OCI-LY7 (cell line): ENCODE measurements around the gene CPNE1. TPM values are rescaled to one million over a fixed set of nuclear protein-coding genes. Genes with fewer than 3 reads are reported as not detected.
"Not testable (repeated sequence)": the region's sequence is repeated elsewhere in the genome, so short reads cannot be mapped to it uniquely, and the experiment has no call there.

ENCODE experiments used
- BruUV-seq: library from RNA; stranded (reverse); fragments of 400-500 nt; replicated peaks from 2 replicates; lab custom pipeline; 2021; lab: Mats Ljungman, UMichigan
- CTCF ChIA-PET: fragments of 300-600 bp; sonication (Branson Sonifier 250); formaldehyde crosslinking; loops from one replicate; lab custom pipeline; 2022; ENCODE audit warnings: antibody characterized with exemption; ENCODE audit not compliant: unreplicated experiment; lab: Charles Lee
- POLR2A ChIA-PET: fragments of 300-600 bp; sonication (Branson Sonifier 250); formaldehyde crosslinking; loops from one replicate; lab custom pipeline; 2022; ENCODE audit warnings: antibody characterized with exemption; lab: Charles Lee
- DNase-seq: peaks from one replicate; pipeline ENCODE4 v3.0.0-alpha.2; 2015; ENCODE audit warnings: low spot score
- H2AFZ ChIP-seq: fragments of 200-600 bp; sonication (generic), shearing (Covaris generic); 2 replicates; pipeline ENCODE4 v1.6.1; 2014; ENCODE audit warnings: mild to moderate bottlenecking, antibody characterized with exemption, low read length, moderate library complexity
- H3K27ac ChIP-seq: fragments of 200-600 bp; sonication (generic); 2 replicates; pipeline ENCODE4 v1.5.1; 2014; ENCODE audit warnings: mixed run types, low read depth, mild to moderate bottlenecking, moderate library complexity, low read length, inconsistent platforms; ENCODE audit not compliant: poor library complexity, severe bottlenecking
- H3K36me3 ChIP-seq: fragments of 200-600 bp; sonication (generic); 2 replicates; pipeline ENCODE4 v1.6.1; 2014; ENCODE audit warnings: mild to moderate bottlenecking, antibody characterized with exemption, low read length, moderate library complexity, mixed read lengths; ENCODE audit not compliant: insufficient read depth
- H3K4me1 ChIP-seq: fragments of 200-600 bp; sonication (generic); 2 replicates; pipeline ENCODE4 v1.5.1; 2014; ENCODE audit warnings: mild to moderate bottlenecking, low read length; ENCODE audit not compliant: insufficient read depth, poor library complexity, severe bottlenecking
- H3K4me2 ChIP-seq: fragments of 200-600 bp; sonication (generic); 2 replicates; pipeline ENCODE4 v1.6.1; 2014; ENCODE audit warnings: mild to moderate bottlenecking, low read length
- H3K4me3 ChIP-seq: fragments of 200-600 bp; sonication (generic); 2 replicates; pipeline ENCODE4 v1.5.1; 2014; ENCODE audit warnings: mild to moderate bottlenecking, low read depth, low read length; ENCODE audit not compliant: poor library complexity, severe bottlenecking
- H3K79me2 ChIP-seq: fragments of 200-600 bp; sonication (generic); 2 replicates; pipeline ENCODE4 v1.6.1; 2016; ENCODE audit warnings: low read depth, mild to moderate bottlenecking, low read length, moderate library complexity, mixed read lengths; ENCODE audit not compliant: insufficient read depth
- H3K9me2 ChIP-seq: fragments of 200-600 bp; sonication (generic); 2 replicates; pipeline ENCODE4 v1.6.1; 2016; ENCODE audit warnings: mild to moderate bottlenecking, low read length, mixed read lengths; ENCODE audit not compliant: insufficient read depth
- H3K9me3 ChIP-seq: fragments of 200-600 bp; sonication (generic); 2 replicates; pipeline ENCODE4 v1.6.1; 2014; ENCODE audit warnings: mild to moderate bottlenecking, mixed run types, low read length, mixed read lengths
- H4K20me1 ChIP-seq: fragments of 200-600 bp; sonication (generic); 2 replicates; pipeline ENCODE4 v1.6.1; 2014; ENCODE audit warnings: mild to moderate bottlenecking, antibody characterized with exemption, low read length, moderate library complexity, mixed read lengths; ENCODE audit not compliant: insufficient read depth
- CTCF ChIP-seq: fragments of 200-600 bp; sonication (generic); conservative IDR thresholded peaks from 2 replicates; pipeline ENCODE4 v1.5.1; 2014; ENCODE audit warnings: mild to moderate bottlenecking, antibody characterized with exemption, low read length, moderate library complexity, mixed read lengths
- EZH2phosphoT487 ChIP-seq: fragments of 200-600 bp; sonication (generic); IDR thresholded peaks from 2 replicates; pipeline ENCODE4 v1.6.1; 2018; ENCODE audit warnings: low read depth, borderline replicate concordance, mild to moderate bottlenecking, mixed run types, antibody characterized with exemption, low read length, moderate library complexity, mixed read lengths
- intact Hi-C: fragments of 100-400 bp; cut with micrococcal nuclease; formaldehyde crosslinking; loops from one replicate; pipeline ENCODE4 v1.10.0; 2022; ENCODE audit not compliant: unreplicated experiment
- total RNA-seq, 2 experiments: library from RNA; depleted of rRNA in 1 of 2; stranded (reverse); fragments of >200 nt in 1 of 2; shearing (Covaris generic) in 1 of 2; gene quantifications; 2 replicates each; pipeline ENCODE4 v1.2.3, GENCODE V29; 2014 to 2022

Gene CPNE1
- total RNA-seq, 2 experiments from 2014 or later = 83.3 to 202 TPM

- Histone ChIP-seq H3K79me2 (peaks cover 53% of the 10 kb centered on the region), H3K36me3 (peaks cover 98% of the 10 kb centered on the region), H4K20me1 (peaks cover 23% of the 10 kb centered on the region)
- H3K9me2 ChIP-seq, H2AFZ ChIP-seq, CTCF ChIA-PET, DNase-seq, H3K4me2 ChIP-seq, H3K4me1 ChIP-seq, H3K27ac ChIP-seq, intact Hi-C loops, BruUV-seq, H3K4me3 ChIP-seq, H3K9me3 ChIP-seq: not testable (repeated sequence)
- POLR2A ChIA-PET = interaction anchor here (0.6 to 1.2 kb wide), 2 partner anchors 30 to 90 kb away, joined by 3 to 4 read pairs; partner anchors contain the start of gene SPAG4
Measured at GRCh38 chr20:35705894-35706293, 41.2 kb upstream of the CPNE1 start.

- ChIA-PET CTCF (no interaction called here), POLR2A (interaction anchor here (0.7 kb wide), 1 partner anchor 31 kb away, joined by 3 read pairs; no protein-coding TSS in a partner anchor)
- H3K9me2 ChIP-seq = no peaks in the 10 kb centered on the region
- no peak overlapping the region for H3K4me2 ChIP-seq
- H3K4me1 ChIP-seq = peaks cover 11% of the 10 kb centered on the region
- H3K4me3 ChIP-seq = no peak overlapping the region
- no peak overlapping the region for H2AFZ ChIP-seq
- no peak for DNase-seq
- H3K79me2 ChIP-seq = peaks cover 53% of the 10 kb centered on the region
- no TSS peak for BruUV-seq
- TF ChIP-seq EZH2phosphoT487 (no peak), CTCF (no peak)
- no peak overlapping the region for H3K27ac ChIP-seq
- no peaks in the 10 kb centered on the region for H3K9me3 ChIP-seq
- H4K20me1 ChIP-seq = peaks cover 12% of the 10 kb centered on the region; the same call in 1 of the 2 replicates
- peaks cover 91% of the 10 kb centered on the region for H3K36me3 ChIP-seq
- intact Hi-C loops = loop anchor here (5.0 kb wide), 1 partner anchor 33 kb away; no protein-coding TSS in a partner anchor
Measured at GRCh38 chr20:35704514-35705261, 40.0 kb upstream of the CPNE1 start.

- Histone ChIP-seq H3K9me2 (no peaks in the 10 kb centered on the region), H3K4me2 (no peak overlapping the region), H2AFZ (no peak overlapping the region), H3K9me3 (no peaks in the 10 kb centered on the region), H3K79me2 (peaks cover 44% of the 10 kb centered on the region), H4K20me1 (peaks cover 8% of the 10 kb centered on the region; the same call in 1 of the 2 replicates), H3K4me1 (peaks cover 14% of the 10 kb centered on the region), H3K36me3 (peaks cover 75% of the 10 kb centered on the region), H3K4me3 (no peak overlapping the region), H3K27ac (no peak overlapping the region)
- CTCF ChIA-PET = no interaction called here
- POLR2A ChIA-PET = interaction anchor here (0.7 to 1.6 kb wide), 4 partner anchors 10 to 69 kb away, joined by 3 to 5 read pairs (median 3); partner anchors contain the start of genes CPNE1, PHF20 and RBM12
- no TSS peak for BruUV-seq
- intact Hi-C loops = loop anchor here (5.0 kb wide), 1 partner anchor 34 kb away; no protein-coding TSS in a partner anchor
- no peak for DNase-seq
- TF ChIP-seq EZH2phosphoT487 = no peak
Measured at GRCh38 chr20:35702824-35703695, 38.4 kb upstream of the CPNE1 start.
